Measurements from ENCODE around the gene CEP43.

CEP43 gene

DNA sequence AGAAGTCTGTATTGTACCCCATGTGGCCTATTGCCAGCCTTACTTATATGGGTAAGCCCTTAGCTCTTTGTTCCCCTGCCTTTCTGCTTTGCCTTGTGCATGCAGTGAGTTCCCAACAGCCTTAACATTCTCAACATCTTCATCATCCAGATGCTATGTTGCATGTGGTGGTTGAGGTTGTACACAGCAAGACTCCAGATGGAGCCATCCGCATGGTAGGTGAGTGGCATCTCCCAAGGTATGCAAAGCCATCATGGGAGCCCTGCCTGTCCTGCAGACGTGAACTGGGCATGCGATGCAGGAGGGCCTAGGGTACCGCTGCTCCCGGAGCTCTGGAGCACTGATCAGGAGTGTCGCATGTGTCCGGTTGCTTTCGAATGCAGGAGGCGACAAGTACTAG is 16.1 kb downstream of the CEP43 start:
- DNase-seq: no peak

DNA sequence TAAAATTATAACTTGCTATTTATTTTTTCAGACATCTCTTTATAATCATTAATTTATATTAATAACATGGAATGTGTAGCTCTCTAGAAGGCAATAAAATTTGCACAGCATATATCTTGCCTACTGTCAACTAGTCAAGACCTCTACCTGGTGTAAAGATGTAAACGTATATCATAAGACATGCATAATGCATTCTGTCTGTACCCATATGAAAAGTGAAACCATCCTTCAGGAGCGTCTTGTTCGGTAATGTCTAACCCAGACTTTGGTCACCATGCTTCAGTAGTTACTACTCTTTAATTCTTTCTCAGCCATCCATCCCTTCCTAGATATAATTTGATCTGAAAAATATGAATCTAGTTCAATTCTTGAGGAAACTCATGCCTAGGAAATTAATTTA is 21.0 kb downstream of the CEP43 start:
- no peak for DNase-seq

DNA sequence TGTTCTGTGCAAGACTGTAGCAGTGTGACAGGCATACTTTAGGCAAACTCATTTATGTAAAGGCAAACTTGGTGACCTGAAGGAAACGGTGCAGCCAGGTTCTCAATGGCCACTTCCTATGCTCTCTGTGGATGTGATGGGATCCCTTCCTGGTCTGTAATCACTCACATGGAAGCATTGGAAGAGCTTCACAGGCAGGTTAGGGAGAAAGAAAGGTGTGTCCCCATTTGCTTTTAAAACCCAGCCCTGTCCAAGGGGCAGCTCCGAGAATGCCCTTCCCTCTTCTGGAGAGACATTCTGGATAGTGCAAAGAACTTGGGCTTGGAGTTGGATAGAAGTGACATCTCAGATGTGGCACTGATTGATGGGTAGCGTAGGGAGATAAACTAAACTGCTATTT is 28.1 kb downstream of the CEP43 start:
- no peak for DNase-seq

DNA sequence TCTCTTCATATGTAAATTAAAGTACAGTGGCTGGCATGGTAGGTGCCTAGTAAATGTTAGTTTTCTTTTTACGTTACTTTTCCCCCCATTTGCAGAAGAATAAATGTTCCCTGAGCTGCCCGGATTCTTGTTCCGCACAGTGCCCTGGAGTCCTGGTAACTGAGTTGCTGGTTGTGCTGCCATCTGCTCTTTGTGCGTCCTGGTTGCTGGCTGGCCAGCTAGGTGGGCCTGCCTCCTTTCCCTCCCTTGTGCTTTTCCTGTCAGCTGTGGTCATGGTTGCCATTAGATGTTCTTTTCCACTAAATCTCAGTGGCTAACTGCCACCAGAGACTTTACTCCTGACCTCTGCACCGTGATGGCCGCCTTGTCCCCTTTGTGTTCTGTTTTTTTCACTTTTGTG is 28.6 kb downstream of the CEP43 start:
- no peak for DNase-seq

DNA sequence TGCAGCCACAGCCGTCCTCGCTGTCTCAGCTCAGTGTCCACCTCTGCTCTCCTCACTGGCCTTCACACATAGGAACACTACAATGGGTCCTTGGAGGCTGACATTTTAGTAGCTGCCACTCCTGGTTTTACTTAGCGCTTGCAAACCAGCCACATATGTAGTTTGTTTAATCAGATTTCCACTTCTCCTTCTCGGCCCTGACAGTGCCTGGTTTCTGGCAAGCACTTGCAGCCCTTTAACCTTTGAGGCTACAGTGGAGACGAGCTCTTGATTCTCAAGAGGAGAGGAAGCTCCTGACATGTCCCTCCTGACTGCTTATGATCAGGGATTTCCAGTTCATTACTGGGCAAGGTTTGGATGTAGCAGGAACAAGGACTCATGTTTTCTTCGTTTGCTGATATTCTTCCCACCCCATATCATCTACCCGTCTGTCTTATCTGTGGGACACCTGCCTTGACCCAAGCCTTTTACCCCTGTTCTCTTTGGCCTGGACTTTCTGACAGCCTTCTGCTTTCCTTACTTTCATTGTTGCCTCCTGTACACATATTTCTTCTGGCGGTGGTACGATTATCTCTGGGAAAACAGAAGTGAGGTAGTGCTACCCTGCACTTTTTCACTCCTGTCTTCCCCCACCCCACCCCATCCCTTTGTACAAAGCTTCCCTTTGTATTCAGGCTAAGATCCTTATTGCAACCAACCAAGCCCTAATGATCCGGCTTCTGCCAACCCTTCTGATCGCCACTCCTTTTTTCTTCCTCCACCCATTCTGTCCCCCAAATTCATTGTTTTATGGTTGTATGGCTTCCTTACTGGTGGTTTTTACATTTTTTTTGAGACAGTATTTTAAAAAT is 31.2 kb downstream of the CEP43 start:
- DNase-seq: no peak

DNA sequence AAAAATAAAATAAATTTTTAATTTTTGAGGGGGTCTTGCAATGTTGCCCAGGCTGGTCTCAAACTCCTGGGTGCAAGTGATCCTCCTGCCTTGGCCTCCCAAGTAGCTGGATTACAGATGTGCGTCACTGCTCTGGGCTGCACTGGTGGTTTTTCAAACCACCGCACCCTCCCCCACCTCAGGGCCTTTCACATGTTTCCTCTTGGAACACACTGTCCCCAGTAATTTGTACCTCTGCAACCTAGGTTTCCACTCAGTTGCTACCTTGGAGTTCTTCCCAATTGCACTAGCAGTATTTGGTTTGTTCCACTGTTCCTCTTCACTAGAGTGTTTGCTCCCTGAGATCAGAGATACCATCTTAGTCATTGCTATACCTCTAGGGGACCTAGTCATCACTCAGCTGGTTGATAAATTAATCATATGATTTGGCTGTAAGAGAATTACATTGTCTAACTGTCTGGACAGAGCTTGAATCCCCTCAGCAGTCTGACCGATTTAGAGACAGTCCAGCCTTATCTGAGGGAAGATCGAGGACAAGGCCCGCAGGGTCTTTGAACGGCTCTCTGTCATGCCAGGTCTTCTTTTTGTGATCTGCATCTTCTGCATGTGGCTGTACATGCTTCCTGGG is 32.0 kb downstream of the CEP43 start:
- DNase-seq: no peak

DNA sequence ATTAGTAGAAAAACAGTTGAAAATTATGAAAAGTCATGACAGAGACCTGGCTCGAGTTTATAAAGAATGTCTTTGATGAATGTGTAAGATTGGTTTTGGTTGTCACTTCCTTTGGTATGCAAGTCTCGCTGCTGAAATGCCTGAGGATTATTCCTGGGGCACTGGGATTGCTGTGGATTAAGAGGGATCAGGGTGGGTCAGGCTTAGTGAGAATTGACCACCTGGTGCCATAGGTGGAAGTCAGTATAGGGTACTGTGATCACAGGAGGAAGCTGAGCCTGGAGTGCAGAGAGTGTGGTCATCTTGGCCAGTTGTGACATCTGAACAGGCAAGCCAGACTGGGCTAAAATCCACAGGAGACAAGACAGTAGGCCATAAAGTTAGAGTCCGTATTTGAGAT is 34.9 kb downstream of the CEP43 start:
- DNase-seq: no peak

DNA sequence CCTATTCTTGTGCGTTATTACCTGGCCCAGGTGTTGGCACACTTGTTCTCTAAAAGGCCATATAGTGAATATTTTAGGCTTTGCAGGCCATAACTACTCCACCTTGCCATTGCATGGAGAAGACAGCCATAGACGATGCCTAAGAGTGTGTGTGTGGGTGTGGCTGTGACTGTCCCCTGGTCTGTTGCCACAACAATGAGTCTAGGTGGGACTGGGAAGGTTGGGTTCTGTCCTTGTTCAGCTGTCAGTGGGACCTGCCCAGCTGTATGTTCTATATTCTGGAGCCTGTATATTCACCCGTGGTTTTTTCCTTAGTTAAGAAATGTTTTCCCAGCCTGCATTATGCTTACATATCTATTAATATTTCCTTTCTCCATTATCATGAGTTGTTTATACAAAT is 38.6 kb downstream of the CEP43 start:
- no peak for DNase-seq

DNA sequence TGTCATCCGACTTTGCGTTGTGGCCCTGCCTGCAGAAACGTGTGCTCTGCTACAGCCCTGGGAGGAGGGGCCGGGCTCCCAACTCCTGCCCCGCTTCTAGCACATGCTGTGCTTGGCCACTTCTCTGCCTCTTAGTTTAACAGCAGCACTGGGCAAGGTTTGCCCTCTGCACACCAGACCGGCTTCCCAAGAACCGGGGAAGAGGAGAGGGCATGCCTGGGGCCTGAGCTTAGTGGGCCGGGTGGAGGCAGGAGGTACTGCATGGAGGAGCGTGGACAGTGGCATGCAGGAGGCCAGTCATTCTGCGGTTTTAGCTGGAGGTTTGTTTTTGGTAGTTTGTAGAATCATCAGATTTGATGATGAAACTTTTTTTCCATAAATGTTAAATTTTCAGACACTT is 45.5 kb downstream of the CEP43 start:
- no peak for DNase-seq

DNA sequence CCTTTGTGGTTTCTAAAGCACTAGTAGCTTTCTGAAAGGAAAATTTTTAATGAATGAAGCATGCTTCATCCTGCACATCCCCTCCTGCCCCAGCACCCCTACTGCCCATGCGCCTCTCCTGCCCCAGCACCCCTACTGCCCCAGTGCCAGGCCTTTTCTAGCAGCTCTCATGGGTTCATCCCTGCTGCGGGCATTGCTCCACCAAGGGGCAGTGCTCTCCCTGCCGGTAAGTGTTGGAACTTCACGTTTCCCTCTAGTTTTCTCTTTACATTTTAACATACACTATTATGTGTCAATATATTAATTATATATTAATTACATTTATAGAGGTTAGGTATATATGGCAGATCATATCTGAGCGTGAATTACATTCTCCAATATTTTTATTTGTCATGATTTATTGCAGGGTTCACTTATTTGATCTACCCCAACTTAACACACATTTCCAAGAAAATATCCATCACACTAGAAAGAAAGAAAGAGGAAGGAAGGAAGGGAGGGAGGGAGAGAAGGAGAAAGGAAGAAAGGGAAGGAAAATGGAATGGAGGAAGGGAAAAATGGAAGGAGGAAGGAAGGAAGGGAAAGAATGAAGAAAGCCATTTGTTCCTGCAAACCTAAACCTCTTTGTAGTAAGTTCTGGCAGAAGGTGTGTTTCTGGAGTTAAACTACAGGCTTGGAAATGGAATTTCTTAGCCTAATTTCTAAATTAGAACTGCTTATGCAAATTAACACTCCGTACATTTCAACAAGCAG is 46.8 kb downstream of the CEP43 start:
- DNase-seq: no peak

DNA sequence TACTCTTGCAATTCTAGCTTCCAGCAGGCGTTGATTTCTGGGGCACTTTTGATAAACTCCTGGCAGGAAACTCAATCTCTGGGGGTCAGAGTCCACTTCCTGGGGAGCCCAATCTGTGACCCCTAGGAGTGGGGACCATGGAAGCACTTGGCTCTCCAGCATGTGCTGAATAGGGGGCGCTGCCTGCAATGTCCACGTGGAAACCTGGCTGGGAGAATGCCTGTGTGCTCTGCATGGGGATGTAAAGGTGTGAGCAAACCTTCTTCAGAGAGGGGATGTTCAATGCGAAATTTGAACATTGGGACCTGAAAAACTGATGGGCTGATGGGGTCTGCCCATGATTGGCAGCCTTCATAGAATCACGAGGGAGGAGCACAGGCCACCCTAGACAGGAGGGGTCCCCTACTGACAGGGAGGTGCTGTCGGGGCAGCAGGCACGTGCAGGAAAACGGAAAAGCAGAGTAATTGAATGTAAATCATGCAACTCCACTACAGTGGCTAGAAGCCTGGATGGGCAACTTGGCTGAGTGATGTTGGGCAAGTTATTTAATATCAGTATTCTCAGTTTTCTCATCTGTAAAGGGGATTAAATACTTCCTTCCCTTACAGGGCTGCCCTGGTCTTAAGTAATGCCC is 47.8 kb downstream of the CEP43 start:
- DNase-seq: no peak

DNA sequence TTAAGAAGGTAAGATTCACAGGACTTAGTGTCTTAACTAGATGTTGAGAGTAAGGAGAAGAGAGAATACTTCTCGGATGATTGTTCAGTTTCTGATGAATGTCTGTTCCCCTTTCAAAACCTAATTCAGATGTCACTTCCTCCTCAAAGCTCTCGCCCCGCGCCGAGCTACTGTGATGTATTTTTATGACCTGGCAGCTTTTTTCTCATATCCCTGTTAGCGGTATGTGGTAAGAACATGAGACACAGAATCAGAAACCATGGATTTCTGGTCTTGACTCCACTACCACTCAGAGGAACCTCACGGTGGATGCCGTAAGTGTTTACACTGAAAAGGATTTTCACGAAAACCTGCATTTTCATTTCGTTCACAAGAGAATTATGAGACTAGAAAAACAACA is 48.4 kb downstream of the CEP43 start:
- DNase-seq: peak; percentile 50
